PC-3 (cell line): ENCODE results near the gene PROSER2.

Experiments
- EZH2 ChIP-seq: fragments of 300-600 bp; sonication (generic); IDR thresholded peaks from one replicate; pipeline ENCODE4 v1.6.1; 2017; ENCODE audit warnings: antibody characterized with exemption, mild to moderate bottlenecking, low read length; ENCODE audit not compliant: unreplicated experiment
- EZH2phosphoT487 ChIP-seq: fragments of 300-600 bp; sonication (generic); IDR thresholded peaks from 2 replicates; pipeline ENCODE4 v1.6.1; 2018; ENCODE audit warnings: mild to moderate bottlenecking, antibody characterized with exemption, low read length, borderline replicate concordance
- TF ChIP-seq, protein P1 (sequence below): fragments of 300-600 bp; sonication (generic); conservative IDR thresholded peaks from 2 replicates; pipeline ENCODE4 v1.5.1; 2017; ENCODE audit warnings: antibody characterized with exemption, low read depth, mild to moderate bottlenecking, low read length

DNA sequence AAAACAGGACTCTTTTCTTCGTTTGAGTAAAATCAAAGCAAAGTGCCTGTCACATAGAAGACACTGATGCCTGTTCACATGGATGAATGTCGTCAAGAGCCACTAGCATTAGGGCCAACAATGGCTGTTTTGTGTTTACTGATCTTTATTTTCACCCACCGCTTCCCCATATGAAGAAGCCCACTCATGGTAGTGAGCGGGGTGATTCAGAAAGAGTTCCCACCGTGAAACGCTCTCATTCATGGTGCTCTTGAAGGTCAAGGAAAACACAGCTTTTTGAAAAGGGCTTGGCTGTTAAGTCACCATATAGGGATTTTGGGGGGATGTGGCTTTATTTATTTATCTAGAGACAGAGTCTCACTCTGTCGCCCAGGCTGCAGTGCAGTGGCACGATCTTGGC is 12.5 kb downstream of the PROSER2 start:
- TF ChIP-seq, protein P1, sequence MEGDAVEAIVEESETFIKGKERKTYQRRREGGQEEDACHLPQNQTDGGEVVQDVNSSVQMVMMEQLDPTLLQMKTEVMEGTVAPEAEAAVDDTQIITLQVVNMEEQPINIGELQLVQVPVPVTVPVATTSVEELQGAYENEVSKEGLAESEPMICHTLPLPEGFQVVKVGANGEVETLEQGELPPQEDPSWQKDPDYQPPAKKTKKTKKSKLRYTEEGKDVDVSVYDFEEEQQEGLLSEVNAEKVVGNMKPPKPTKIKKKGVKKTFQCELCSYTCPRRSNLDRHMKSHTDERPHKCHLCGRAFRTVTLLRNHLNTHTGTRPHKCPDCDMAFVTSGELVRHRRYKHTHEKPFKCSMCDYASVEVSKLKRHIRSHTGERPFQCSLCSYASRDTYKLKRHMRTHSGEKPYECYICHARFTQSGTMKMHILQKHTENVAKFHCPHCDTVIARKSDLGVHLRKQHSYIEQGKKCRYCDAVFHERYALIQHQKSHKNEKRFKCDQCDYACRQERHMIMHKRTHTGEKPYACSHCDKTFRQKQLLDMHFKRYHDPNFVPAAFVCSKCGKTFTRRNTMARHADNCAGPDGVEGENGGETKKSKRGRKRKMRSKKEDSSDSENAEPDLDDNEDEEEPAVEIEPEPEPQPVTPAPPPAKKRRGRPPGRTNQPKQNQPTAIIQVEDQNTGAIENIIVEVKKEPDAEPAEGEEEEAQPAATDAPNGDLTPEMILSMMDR: no peak
- TF ChIP-seq EZH2 (no peak), EZH2phosphoT487 (no peak)
